GM19238 (cell line): ENCODE measurements around the gene ZNF516.
"Not testable (repeated sequence)": the region's sequence is repeated elsewhere in the genome, so short reads cannot be mapped to it uniquely, and the experiment has no call there.

Experiments
- DNase-seq: peaks from one replicate; pipeline ENCODE4 v3.0.0; 2011; ENCODE audit warnings: low spot score; ENCODE audit not compliant: insufficient read length

ZNF516 gene, protein sequence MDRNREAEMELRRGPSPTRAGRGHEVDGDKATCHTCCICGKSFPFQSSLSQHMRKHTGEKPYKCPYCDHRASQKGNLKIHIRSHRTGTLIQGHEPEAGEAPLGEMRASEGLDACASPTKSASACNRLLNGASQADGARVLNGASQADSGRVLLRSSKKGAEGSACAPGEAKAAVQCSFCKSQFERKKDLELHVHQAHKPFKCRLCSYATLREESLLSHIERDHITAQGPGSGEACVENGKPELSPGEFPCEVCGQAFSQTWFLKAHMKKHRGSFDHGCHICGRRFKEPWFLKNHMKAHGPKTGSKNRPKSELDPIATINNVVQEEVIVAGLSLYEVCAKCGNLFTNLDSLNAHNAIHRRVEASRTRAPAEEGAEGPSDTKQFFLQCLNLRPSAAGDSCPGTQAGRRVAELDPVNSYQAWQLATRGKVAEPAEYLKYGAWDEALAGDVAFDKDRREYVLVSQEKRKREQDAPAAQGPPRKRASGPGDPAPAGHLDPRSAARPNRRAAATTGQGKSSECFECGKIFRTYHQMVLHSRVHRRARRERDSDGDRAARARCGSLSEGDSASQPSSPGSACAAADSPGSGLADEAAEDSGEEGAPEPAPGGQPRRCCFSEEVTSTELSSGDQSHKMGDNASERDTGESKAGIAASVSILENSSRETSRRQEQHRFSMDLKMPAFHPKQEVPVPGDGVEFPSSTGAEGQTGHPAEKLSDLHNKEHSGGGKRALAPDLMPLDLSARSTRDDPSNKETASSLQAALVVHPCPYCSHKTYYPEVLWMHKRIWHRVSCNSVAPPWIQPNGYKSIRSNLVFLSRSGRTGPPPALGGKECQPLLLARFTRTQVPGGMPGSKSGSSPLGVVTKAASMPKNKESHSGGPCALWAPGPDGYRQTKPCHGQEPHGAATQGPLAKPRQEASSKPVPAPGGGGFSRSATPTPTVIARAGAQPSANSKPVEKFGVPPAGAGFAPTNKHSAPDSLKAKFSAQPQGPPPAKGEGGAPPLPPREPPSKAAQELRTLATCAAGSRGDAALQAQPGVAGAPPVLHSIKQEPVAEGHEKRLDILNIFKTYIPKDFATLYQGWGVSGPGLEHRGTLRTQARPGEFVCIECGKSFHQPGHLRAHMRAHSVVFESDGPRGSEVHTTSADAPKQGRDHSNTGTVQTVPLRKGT

DNA sequence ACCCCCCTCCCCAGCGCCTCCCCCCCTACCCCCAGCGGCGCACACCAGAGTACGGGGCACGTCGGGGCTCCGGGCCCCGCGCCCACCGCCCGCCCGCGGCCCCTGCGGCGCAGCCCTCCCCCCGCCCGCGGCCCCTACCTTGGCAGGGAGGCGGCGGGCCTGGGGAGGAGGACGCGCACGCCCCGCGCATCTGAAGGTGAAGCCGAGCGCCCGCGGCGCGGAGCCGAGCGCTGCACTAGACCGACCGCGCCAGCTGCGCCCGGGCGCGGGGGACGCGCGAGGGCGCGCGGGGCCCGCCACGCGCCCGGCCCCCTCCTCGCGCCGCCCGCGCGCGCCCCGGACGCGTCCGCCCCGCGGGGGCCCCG lies at the start of gene ZNF516:
Gene ZNF516, minus strand, starts transcription at position 237 of the 365 bp plus-strand sequence. CDS start 52,188 bp downstream, outside the sequence.
- DNase-seq = no peak

DNA sequence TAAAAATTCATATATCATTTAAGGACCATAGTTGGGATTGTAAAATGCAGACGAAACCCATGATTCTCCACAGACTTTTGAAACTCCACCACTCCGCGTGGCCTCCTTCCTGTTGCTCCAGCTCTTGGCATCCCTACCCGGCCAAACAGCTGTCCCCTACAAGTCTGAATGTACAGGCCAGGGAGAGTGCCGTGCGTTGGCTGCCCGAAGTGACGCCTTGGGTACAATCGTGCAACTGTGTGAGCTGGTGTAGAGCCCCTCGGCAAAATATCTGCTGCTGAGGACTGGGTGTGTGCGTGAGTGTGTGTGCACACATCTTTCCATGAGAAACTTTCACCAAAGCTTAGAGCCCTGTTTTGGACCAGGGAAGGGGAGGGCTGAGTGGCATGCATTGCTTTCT lies 43.8 kb upstream of the ZNF516 start:
- DNase-seq = no peak

- DNase-seq = no peak
Measured at GRCh38 chr18:76537621-76538020, 42.6 kb upstream of the ZNF516 start.

DNA sequence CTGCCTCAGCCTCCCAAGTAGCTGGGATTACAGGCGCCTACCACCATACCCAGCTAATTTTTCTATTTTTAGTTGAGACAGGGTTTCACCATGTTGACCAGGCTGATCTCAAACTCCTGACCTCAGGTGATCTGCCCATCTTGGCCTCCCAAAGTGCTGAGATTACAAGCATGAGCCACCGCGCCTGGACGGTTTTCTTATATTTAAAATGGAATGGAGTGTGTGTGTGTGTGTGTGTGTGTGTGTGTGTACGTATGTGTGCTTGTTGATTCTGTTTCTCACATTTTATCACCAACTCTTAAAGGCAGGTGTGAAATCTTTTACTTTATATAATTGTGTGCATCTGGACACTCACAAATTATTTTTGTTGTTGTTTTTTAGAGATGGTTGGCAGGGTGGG lies 41.6 kb upstream of the ZNF516 start:
- not testable (repeated sequence) for DNase-seq

DNA sequence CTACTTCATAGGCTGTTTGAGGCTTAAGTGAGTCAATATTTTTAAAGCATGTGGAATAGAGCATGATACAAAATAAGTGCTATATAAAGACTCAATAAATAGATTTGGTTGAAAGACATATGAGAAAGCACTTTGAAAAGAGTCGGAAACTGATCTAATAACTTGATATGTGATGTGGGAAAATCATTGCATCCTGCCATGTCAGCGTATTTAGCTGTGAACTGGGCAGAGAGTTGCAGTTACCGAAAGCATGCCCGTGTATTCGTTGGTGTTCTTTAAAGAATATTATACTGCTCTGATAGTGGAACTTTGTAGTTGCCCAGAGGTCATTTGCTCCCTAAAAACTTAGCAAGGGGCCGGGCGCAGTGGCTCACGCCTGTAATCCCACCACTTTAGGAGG lies 37.8 kb upstream of the ZNF516 start:
- no peak for DNase-seq

DNA sequence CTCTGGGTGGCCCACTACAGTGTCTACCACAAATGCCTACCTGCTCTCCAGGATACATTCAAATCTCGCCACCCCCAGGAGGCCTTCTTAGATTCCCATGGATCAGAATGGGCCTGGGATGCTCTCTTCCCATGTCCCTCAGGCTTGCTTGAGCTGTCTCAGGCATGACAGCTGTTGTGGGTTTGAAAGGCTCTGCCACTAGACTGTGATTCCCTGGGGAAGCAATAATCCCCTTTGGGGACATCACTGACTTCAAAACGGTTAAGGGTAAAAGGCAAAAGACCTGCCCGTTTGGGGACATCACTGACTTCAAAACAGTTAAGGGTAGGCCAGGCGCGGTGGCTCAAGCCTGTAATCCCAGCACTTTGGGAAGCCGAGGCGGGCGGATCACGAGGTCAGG lies 35.8 kb upstream of the ZNF516 start:
- DNase-seq = no peak

DNA sequence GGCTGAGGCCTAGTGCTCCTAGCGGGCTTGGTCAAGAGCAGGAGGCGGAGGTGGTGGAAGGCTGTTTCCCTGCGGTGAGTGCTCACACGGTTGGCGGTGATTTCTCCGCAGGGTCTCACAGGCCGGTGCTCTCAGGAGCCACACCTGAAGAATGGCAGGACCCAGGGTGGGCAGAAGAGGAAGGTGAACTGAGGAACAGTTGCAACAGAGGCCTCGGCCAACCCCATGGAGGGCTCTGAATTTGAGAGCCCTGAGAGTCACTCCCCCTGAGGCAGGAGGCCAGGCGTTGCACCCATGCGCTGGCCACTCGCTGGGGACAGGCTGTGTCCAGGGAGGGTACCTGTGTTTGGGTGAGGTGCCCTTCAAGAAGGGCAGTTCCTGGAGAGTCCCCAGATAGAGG lies 35.3 kb upstream of the ZNF516 start:
- no peak for DNase-seq

DNA sequence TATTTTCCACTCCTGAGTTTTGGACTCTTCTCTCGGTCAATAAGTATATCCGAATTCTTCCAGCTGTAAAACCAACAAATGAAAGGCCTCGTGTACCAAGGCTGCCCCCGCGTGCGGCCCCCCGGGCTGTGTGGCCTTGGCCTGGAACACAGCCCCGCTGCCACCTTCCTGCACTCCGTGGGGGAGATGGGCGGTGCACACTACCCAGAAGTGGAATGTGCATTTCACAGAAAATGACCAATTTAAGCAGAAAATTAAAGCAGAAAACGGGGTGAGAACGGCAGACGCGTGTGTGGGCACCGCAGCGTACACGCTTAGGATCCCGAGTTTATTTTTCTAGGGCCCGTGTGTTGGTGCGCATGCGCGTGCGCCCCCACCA lies 34.4 kb upstream of the ZNF516 start:
- DNase-seq = no peak

GRCh38 chr18:76528477-76529432 lies 33.7 kb upstream of the ZNF516 start:
- DNase-seq = no peak

DNA sequence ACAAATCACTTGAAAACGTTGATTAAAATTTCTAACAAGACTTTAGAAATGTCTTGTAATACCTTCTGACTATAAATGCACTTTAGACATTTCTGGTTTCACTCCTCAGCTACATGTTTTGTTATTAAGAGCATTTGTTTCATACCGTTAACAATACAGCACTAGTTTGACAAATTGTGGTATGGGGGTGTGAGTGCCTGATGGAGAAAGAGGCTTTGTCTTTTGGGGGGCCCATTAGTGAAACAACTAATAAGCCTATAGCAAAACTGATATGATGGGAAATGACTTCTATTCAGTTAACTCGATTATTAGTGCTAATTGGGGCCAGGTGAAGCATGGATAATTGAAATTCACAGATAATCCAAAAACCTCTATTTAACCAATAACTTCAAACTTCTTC lies 30.9 kb upstream of the ZNF516 start:
- DNase-seq = no peak

DNA sequence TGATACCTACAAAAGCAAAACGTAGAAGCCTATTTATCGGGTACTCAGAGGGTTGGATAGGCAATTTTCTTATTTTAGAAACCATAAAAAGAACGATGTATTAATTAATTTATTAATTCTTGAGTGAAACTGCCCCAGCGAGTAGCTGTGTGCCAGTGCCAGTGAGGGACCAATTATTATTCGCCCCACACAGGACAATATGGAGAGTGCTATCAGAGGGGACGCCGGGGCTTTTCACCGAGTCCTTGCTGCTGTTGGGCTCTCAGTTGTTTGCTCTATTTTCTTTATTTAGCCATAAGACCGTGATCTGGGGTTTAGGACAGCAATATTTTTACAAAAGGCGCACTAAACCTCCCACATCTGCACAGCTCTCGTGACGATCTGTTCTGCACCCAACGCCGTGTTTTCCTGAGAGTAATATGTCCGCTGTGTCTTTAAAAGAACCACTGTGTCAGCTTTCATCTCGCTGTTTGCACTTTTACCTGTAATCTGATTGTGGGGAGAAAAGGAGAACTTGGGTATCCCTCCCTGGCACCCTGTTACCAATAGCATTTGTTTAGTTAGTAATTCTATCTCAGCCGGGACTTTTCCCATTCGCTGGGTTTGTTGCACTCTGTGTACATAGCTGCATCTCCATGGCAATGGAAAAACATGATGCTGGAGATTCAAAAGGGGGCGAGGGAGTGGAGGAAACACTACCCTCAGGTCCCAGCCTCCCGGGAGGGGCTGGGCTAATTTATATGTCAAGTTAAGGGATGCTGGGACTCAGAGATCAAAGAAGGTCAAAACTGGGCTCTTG lies 30.1 kb upstream of the ZNF516 start:
- no peak for DNase-seq

DNA sequence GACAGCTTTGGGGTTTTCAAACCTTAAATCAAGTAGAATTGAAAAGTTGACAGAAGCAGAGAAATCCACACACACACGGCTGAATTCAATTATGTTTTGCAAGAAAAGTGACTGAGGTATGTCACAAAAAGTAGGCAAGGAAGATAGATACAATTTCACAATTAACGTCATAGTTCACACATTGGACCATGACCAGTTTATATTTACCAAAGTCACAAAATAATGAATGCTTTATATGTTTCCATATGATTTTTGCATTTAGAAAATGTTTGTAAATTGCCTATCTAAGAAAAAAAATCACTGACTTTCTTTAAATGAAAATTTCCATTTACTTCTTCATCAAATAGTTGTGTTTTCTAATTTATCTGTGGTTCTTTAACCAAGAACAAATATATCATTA lies 29.4 kb upstream of the ZNF516 start:
- no peak for DNase-seq

GRCh38 chr18:76522551-76522950 lies 27.5 kb upstream of the ZNF516 start:
- no peak for DNase-seq

DNA sequence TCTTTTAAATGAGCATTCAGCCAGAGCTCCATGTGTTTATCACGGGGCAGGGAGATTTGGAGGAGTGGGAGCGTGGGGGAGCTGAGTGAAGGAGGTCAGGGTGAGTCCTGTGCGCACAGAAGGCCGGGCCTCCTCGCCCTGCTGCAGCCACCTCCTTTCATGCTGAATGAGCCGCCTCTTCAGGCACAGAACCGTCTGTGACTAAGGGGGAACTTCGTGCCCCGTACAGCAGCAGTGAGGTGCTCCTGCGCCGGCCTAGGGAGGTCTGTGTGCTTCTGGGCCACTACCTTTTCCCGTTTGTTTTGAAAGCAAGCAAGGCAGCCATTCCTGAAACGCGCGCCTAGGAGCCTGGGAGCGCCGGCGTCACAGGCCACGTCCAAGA lies 27.1 kb upstream of the ZNF516 start:
- DNase-seq = no peak

DNA sequence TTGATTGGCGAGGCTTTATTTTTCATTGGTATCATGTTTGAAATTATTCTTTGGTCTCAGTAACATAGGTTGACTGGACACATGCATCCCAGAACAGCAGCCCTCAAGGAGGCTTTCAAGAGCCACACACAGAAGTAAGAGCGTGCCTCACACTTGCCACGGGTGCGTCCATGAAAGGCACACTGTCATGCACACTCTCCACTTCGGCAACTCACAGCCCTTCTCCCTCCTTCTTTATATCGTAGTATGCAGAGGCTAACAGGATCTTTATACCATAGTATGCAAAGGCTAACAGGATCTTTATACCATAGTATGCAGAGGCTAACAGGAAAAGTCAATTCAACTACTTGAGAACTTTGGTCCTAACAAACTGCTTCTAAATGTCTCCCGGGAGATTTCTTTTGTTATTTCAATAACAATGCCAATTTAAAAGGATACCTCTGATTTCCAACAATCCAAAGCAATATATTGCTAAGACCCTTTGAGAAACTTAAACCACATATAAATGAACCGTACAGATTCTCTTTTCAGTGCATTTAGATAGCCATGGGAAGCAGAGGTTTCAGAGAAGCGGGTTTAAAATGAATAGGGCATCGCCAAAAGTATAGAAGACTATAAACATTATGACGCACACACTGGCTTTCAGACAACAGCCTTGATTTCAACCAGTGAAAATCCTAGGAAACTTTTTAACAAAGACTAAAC lies 26.5 kb upstream of the ZNF516 start:
- DNase-seq = no peak

DNA sequence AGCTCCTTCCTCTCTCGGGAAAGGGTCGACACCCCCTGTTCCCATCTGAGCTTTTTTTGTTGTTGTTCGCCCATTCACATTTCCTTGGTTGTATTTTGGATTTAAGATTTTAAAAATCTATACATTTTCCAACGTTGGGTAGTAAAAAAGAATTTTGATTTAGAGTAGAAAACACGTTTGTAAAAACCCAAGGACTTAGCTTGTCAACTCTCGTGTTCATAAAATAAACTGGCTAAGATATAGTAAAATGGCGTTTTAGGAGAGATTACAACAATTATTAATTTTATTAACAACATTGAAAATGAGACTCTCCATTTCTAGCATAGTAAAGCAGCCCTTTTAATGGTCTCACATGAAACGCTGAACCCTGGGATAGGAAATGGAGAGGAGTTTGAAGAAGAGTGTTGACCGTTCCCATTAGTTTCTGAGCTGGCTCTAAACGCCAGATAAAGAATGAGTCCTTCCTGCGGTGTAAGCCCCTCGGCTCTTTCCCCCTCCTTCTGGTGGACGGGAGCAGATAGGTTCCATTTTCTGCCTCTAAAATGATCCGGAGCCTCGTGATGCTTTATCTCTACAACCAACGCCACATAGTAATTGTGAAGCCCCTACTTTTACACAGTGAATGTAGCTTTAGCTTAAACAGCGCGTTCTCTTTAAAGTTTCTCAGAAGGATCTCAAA lies 24.0 kb upstream of the ZNF516 start:
- no peak for DNase-seq

GRCh38 chr18:76518123-76518859 lies 23.2 kb upstream of the ZNF516 start:
- no peak for DNase-seq

- DNase-seq = no peak
Measured at GRCh38 chr18:76515576-76515975, 20.5 kb upstream of the ZNF516 start.
